NK-92 treated with Interleukin-12 subunit alpha and Interleukin-12 subunit beta, amount 100 ng/mL, for 24 hours (cell line): ENCODE results near the gene COL6A6.

ENCODE experiments used
- DNase-seq: peaks from one replicate; lab custom pipeline; 2025; lab: John Stamatoyannopoulos, UW

The COL6A6 gene

GRCh38 chr3:130516645-130517512 lies at the start of gene COL6A6:
COL6A6 (plus strand) TSS chr3:130517177; CDS start chr3:130560365, 43,188 bp downstream.
- no peak for DNase-seq

GRCh38 chr3:130468311-130468710 lies 48.7 kb upstream of the COL6A6 start:
- no peak for DNase-seq

- DNase-seq: no peak
Measured at GRCh38 chr3:130470126-130470525, 46.9 kb upstream of the COL6A6 start.

- no peak for DNase-seq
Measured at GRCh38 chr3:130473416-130473815, 43.6 kb upstream of the COL6A6 start.

- no peak for DNase-seq
Measured at GRCh38 chr3:130480736-130481135, 36.2 kb upstream of the COL6A6 start.

- no peak for DNase-seq
Measured at GRCh38 chr3:130488288-130488687, 28.7 kb upstream of the COL6A6 start.

- DNase-seq: no peak
Measured at GRCh38 chr3:130488769-130489450, 28.1 kb upstream of the COL6A6 start.

- DNase-seq: no peak
Measured at GRCh38 chr3:130490241-130490640, 26.7 kb upstream of the COL6A6 start.

- no peak for DNase-seq
Measured at GRCh38 chr3:130491431-130491830, 25.5 kb upstream of the COL6A6 start.

- DNase-seq: no peak
Measured at GRCh38 chr3:130504701-130505100, 12.3 kb upstream of the COL6A6 start.

GRCh38 chr3:130506031-130506430 lies 10.9 kb upstream of the COL6A6 start:
- DNase-seq: no peak

GRCh38 chr3:130507746-130508145 lies 9.2 kb upstream of the COL6A6 start:
- no peak for DNase-seq

GRCh38 chr3:130509008-130509407 lies 8.0 kb upstream of the COL6A6 start:
- no peak for DNase-seq

GRCh38 chr3:130514681-130515080 lies 2.3 kb upstream of the COL6A6 start:
- no peak for DNase-seq

- no peak for DNase-seq
Measured at GRCh38 chr3:130515755-130516154, 1.2 kb upstream of the COL6A6 start.

- DNase-seq: no peak
Measured at GRCh38 chr3:130517602-130518001, 625 bp downstream of the COL6A6 start.

- DNase-seq: no peak
Measured at GRCh38 chr3:130519754-130520153, 2.8 kb downstream of the COL6A6 start.

GRCh38 chr3:130522399-130522798 lies 5.4 kb downstream of the COL6A6 start:
- DNase-seq: no peak

GRCh38 chr3:130527426-130527825 lies 10.4 kb downstream of the COL6A6 start:
- DNase-seq: no peak

- DNase-seq: no peak
Measured at GRCh38 chr3:130528120-130528519, 11.1 kb downstream of the COL6A6 start.

GRCh38 chr3:130529486-130530215 lies 12.7 kb downstream of the COL6A6 start:
- DNase-seq: no peak

GRCh38 chr3:130533247-130533646 lies 16.3 kb downstream of the COL6A6 start:
- no peak for DNase-seq
